Right renal cortex interstitium (tissue), 3 donors: ENCODE measurements around the gene TATDN2. TPM values are rescaled to one million over a fixed set of nuclear protein-coding genes. Genes with fewer than 3 reads are reported as not detected.
"Not testable (repeated sequence)": the region's sequence is repeated elsewhere in the genome, so short reads cannot be mapped to it uniquely, and the experiment has no call there.

Experiments
- DNase-seq, 3 donors: peaks; one replicate each; pipeline ENCODE4 v3.0.0-alpha.2; 2013; ENCODE audit warnings: low read depth in 3 of 3, low spot score in 2 of 3
- polyA plus RNA-seq, 3 donors: library from polyadenylated mRNA; unstranded; fragments of 120-200 nt; gene quantifications; one replicate each; pipeline ENCODE4 v1.2.1, GENCODE V29; 2013; ENCODE audit not compliant: insufficient read length in 3 of 3

TATDN2 gene
- polyA plus RNA-seq, 3 donors: 35.1 to 36.2 (median 36.1) TPM

DNA sequence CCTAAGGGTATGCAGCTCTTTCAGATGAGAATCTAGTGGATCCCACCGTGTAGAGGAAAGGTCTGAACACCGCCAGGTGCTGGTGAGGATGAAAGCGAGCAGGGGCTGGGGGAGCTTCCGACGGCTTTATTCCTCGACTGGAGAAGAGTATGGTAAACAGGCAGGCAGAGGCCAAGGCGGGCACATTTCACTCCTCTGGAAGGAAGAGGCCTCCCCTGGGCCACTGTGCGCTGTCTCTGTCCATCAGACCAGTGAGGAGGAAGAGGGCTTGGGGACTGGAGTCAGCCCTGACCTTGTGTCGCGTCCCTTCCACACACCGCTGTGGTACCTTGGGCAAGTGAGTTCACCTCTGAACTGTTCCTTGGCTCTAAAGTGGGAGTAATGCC is 40.3 kb downstream of the TATDN2 start:
- DNase-seq: no peak

DNA sequence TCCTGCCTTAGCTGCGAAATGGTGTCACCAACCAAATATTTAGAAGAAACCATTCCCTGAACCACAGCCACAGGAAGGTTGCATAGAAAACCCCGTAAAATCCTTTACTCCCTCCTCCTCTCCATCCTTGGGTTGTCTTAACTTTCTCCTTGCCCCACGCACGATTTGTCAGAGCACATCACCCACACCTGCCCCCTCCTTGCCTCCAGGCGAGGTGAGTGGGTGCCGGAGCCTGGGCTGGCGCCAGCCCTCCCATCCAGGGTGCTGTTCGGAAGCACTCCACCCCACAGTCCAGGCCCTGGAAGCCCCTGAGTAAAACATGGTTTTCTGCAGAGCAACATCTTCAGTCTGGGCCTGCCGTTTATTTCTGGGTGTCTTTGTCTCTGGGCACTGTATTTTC is 40.8 kb downstream of the TATDN2 start:
- no peak for DNase-seq

DNA sequence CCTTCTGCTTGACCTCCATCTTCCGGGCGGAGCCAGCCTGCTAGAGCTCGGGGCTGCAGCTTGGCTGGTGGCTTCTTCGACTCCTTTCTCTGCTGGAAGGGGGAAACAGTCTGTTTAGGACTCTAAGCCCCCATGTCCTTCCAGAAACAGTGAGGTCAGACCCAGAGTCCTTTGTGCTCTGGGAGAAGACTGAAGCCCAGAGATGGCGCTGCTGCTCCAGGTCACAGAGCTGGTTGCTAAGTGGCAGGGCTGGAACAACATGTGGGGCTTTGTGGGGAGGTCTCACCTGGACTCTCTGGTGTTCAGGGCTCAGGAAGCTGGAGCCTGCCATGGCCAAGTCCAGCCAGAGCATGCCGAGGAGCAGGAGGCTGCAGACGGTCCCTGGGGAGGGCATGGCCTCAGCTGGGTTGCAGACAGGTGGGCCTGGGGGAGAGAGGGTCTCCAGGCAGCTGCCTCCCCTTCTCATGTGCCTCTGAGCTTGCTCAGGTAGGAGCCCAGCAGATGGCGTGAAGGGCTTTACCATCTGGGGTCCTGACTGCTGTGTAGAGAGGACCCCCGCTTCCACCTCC is 41.6 kb downstream of the TATDN2 start:
- no peak for DNase-seq

DNA sequence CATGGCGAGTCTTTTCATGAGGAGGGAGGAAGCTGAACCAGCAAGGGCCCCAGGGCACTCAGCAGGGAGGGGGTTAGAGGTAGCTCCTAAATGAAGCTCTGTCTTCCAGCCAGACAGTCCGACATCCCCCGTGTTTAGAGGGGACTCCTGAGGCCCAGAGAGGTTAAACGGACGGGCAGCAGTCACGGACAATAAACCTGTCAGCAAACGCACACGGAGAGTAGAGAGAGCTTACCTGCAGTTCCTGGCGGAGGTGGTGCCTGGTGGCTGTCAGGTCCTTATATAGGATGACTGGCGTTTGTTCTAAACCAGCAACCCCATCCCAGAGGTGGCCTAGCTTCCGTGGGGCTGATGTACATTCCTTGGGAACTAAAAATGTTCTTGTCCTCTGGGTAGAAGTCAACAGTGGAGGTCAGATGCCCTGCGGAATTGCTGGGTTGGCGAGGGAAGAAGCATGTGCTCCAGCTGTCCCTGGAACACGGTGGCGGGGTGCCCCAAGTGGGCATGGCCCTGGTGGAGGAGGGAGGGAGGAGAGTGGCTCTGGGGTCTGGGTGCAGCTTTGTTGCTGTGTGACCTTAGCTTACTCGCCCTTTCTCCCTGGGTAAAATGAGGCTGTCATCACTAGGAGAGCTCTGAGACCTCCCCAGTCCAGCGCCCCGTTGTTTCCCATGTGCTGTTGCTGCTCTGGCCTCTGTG is 42.4 kb downstream of the TATDN2 start:
- DNase-seq: no peak

DNA sequence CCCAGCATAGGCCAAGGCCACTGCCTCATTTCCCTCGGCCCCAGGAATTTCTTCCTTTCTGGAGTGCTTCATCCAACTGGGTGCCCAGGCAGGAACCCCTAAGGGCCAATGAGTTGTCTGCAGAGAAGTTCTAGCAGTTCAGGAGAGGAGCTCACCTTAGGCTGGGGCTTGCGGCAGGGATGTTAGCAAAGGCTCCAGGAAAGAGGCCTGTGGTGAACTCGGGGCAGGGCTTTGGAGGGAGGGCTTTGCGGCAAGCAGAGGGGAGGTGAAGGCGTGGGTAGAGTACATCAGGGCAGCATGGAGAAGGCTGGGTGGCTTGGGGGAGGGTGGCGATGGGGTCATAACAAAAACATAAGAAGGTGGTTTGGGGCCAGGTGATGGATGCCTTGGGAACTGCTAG is 43.4 kb downstream of the TATDN2 start:
- DNase-seq: no peak

DNA sequence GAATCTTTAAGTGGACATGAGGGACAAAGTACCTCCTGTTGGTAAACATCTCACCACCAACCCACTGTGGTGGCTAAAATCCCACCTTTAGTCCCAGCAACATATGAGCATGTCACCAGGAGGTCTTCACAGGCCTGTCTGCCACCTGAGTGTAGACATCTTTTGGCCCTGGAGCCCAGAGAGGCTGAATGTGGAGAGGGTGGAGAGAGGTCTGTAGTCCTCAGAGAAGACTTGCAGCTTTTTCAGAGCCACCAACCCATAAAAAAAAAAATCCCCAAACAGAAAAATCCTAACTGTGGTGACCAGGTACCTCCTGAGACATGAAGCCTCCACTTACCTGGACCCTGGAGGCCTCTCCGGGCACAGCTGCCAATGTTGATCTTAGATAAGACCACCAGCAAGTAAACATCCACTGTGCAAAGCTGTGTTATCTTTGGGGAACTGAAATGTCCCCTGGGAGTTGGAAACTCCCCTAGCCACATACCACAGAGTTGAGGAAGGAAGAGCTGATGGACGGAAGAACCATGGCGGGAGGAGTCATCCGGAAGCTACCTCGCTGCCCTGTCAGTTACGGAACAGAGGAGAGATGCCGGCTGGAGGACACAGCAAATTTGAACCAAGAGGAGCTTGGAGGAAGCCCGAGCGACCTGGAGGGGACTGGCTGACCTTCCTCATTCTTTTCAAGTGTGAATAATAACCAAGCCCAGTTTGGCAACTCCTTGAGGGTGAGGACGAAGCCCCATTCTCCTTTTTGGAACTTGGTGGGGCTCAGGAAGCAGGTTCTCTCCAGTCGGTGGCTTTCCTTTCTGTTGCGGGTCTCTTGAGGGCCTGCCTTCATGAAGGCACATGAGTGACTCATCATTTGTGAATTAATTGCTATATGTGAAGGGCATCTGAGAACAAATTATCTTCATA is 44.5 kb downstream of the TATDN2 start, which contains the start of gene GHRL:
Gene GHRL (minus strand): TSS at position 443 of the 915 bp plus-strand sequence. CDS start 2,767 bp downstream, outside the sequence.
- DNase-seq: no peak

DNA sequence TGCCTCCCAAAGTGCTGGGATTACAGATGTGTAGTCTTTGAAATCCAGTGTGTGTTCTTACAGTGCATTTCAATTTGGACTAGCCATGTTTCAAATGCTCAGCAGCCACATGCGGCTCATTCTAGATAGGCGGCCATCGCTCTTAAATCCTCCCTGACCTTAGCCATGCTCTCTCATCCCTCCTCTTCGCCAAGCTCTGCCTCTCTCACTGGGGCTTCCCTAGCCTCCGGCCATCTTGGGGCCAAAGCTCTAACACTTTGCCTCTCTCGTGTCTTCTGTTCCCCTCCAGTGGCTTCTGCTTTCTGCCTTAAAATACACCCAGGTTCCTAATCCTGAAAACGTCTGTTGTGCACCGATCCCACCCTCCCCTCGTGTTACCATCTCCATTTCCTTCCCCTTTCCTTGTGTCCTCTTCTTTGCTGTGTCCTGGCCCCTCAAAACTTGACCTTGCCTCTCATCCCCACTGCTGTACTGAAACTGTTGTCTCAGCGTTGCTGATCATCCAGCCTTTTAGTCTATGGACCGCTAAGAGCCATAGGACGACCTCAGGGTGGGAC is 45.8 kb downstream of the TATDN2 start:
- no peak for DNase-seq

DNA sequence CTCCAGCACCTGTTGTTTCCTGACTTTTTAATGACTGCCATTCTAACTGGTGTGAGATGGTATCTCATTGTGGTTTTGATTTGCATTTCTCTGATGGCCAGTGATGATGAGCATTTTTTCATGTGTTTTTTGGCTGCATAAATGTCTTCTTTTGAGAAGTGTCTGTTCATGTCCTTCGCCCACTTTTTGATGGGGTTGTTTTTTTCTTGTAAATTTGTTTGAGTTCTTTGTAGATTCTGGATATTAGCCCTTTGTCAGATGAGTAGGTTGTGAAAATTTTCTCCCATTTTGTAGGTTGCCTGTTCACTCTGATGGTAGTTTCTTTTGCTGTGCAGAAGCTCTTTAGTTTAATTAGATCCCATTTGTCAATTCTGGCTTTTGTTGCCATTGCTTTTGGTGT is 49.8 kb downstream of the TATDN2 start:
- not testable (repeated sequence) for DNase-seq

DNA sequence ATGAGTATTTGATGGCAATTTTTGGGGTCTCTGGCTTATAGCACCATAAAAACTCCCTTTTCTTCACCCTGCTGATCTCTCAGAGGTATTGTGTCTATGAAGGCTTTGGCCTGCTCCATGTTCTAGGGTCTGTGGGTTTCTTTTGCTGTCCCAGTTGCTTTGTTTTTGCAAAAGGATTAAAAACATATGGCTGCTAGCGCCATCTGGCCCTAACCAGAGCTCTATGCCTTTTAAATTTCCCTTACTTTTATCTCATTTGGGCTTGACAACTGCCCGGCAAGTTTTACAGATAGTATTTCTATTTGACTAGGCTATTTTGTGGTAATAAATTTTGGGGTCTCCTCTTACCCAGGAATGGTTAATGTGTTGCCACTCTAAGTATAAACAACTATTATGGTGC is 50.9 kb downstream of the TATDN2 start:
- no peak for DNase-seq

DNA sequence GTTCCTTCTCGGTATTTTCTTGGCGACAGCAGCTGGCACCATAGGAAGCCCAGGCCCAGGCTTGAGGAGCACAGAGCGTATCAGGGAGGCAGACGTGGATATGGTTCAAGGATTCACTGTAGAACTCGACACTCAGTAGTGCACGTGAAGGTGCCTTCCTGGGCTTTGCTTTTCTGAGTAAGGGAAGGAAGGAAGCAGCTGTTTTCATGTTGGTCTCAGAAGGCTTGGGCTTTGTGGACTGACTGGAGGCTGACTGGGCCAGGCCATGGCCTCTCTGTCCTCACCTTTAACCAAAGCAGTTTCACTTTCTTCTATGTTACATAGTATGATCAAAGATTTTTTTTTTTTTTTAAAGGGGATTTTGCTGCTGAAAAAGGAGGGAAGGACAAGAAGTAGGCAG is 51.4 kb downstream of the TATDN2 start:
- DNase-seq: no peak

DNA sequence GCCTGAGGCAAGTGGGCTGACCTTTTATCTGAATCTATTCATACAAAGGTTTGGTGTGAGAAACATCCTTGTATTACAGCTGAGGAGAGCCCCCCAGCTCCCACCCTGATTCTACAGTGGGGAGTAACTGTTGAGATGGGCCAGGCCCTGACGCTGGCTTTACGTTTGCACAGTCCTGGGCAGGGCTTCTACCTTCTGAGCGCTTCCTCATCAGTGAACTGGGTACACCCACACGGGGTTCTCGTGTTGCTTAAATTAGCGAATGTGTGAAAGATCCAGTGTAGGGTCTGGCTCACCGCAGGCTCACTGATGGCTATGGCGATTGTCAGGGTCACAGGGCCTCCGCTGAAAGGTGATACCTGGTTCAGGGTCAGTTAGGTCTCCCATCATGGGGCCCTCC is 51.8 kb downstream of the TATDN2 start:
- no peak for DNase-seq

DNA sequence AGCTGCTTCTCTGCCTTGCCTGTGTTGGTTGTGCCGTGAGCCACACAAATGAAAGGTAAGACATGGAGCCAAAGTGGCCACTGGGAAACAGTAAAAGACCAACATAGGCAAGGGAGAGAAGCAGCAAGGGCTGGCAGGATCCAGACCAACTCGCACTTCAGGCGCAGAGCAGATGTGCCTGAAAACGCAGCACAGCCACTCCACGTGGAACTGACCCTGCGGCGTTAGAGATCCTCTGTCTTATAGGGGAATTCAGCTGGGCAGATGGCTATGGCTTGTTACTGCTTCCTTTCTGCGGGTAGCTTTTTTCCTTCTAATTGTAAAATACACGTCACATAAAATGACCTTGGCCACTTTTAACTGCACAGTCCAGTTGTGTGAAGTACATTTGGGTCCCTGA is 54.8 kb downstream of the TATDN2 start:
- no peak for DNase-seq

DNA sequence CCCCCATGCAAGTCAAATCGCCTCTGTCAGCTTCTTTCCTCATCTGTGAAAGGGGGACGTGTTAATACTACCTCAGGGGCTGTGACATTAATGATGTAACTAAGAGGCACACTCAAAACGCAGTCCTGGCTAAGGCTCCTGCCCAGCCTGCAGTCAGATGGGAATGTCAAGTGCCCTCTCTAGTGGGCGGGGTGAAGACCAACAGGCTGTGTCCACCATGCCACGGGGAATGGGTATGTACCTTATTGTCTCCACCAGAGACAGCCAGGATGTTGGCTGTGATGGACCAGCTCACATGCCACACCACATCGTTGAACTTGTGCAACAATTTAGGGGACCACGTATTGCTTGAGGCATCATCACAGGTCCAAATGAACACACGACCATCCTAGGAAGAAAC is 55.5 kb downstream of the TATDN2 start:
- no peak for DNase-seq

DNA sequence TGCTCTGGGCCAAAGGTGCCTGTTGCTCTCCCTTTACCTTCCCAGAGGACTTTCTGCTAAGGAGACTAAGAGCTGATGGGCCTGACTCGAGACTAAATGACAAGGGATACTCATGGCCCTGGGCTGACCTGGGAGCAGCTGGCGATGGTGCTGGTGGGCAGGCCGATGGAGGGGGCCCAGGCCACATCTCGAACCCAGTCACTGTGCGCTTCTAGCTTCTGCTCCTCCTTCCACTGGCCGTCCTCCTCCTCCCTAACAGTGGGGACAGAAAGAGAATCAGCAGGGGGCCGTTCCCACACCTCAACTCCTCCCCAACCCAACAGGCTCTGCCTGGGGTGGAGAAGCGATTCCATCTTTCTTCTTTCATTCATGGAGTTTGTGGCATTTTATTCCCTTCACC is 56.6 kb downstream of the TATDN2 start:
- no peak for DNase-seq

DNA sequence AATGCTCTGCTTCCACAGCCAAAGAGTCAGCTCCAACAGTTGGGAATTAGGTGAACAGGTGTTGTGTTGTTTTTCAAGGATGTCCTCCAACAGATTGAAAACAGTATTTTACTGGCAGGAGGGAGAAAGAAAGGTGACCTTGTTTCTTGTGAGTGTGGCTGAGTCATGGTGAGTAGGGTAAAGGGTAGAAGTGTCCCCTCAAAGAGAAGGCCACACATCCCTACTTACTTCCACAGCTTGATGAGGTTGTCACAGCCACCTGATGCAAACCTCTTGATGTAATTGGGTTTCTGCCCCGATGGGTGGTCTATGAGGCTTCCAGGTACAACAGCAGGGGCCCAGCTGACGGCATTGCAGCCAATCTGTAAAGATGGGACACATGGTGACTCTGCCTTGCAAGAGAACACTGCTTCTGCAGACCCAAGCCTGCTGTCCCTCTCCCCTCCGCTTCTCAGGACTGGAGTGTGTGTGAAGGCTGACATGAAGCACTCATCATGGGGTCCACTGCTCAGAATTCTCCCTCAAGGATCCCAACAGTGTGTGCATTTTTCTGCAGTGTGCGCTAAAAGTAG is 57.2 kb downstream of the TATDN2 start:
- no peak for DNase-seq

DNA sequence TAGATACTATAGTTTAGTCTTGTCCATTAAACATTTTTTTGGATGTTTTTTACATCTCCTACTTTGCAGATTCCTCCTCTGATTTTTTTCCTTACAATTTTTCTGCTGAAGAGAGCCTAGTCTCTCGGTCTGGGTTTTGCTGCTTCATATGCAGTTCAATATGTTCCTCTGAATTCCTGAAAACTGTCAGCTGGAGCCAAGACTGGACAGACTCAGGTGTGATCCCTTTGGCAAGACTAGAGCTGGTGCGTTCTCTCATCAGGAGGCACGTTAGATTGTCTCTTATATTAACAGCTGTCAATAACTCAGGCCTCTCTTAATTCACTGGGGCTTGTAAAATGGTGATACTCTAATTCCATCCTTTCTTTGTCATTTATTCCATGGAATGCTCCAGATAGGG is 57.9 kb downstream of the TATDN2 start:
- DNase-seq: no peak

DNA sequence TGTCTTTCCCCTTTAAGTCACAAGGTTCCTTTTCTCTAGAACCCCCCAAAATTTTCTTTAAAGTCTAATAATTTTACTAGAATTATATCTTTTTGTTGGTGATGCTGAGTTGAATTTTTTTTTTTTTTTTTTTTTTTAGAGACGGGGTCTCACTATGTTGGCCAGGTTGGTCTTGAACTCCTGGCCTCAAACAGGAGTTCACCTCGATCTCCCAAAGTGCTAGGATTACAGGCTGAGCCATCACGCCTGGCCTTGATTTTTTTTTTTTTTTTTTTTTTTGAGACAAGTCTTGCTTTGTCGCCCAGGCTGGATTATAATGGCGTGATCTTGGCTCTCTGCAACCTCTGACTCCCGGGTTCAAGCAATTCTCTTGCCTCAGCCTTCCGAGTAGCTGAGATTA is 60.4 kb downstream of the TATDN2 start:
- no peak for DNase-seq

DNA sequence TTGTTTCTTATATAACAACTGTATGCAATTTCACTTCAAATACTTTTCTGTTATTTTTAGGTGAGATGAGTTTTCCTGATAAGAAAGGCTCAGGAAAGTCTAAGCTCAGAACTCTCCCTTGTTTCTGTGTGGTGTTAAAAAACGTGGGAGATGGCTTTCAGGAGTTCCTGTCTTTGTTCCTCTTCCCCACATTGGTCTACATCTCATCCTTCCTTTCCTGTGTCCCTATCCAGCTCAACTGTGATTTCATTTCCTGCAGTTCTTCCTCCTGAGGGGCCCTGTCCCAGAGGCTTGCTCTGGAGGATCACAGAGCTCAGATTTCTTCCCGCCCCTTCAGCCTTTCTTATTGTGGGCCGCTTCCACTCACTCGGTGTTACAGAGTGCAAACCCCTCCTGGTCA is 61.5 kb downstream of the TATDN2 start:
- DNase-seq: no peak

DNA sequence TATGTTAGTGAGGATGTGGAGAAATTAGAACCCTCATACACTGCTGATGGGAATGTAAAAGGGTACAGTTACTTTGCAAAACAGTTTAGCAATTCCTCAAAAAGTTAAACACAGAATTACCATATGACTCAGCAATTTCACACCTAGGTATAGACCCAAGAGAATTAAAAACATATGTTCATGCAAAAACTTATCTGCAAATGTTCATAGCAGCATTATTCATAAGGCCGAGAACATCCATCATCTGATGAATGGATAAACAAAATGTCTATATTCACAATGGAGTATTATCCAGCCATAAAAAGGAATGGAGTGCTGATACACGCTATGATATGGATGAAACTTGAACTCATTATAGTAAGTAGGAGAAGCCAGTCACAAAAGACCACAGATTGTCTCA is 62.3 kb downstream of the TATDN2 start:
- no peak for DNase-seq

DNA sequence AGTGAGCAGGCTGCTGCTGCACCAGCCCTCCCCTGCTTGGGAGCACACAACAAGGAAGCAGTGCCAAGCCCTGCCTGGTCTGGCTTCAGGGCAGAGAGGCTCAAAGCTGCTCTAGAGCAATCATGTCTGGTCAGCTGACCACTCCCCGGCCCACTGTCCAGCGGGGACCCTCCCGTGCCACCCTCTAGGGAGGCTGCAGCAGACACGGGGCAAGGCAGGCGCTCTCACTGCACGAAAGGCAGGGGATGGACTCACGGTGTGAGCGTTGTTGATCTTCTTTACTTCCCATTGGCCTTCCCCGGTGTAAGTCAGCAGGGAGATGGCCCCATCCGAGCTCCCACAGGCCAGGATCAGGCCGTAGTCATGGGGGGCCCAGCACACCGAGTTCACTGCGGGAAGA is 63.5 kb downstream of the TATDN2 start:
- no peak for DNase-seq

DNA sequence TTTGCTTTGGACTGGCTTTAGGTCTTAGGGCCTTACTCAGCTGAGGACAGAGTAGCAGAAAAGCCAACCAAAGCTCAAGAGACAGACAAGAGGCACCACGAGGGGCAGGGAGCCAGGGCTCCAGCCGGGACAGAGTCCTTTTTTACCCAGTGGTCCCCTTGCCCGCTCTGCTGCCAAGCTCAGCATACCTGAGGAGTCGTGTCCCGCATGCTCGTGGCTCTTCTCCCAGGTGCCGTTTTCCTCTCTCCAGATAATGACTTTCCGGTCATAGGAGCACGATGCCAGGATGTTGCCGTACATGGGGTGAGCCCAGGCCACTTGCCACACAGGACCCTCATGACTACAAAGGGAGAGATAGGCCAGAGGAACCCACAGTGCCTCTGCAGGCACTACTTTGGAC is 64.1 kb downstream of the TATDN2 start:
- DNase-seq: no peak
